ENCODE measurements around the gene MEIS2.

- TF ChIP-seq POLR2A (IDR thresholded peaks at IDR 0.05), result no peak
- TF ChIP-seq, protein P1, sequence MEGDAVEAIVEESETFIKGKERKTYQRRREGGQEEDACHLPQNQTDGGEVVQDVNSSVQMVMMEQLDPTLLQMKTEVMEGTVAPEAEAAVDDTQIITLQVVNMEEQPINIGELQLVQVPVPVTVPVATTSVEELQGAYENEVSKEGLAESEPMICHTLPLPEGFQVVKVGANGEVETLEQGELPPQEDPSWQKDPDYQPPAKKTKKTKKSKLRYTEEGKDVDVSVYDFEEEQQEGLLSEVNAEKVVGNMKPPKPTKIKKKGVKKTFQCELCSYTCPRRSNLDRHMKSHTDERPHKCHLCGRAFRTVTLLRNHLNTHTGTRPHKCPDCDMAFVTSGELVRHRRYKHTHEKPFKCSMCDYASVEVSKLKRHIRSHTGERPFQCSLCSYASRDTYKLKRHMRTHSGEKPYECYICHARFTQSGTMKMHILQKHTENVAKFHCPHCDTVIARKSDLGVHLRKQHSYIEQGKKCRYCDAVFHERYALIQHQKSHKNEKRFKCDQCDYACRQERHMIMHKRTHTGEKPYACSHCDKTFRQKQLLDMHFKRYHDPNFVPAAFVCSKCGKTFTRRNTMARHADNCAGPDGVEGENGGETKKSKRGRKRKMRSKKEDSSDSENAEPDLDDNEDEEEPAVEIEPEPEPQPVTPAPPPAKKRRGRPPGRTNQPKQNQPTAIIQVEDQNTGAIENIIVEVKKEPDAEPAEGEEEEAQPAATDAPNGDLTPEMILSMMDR (IDR thresholded peaks at IDR 0.05), result no peak
Observed at GRCh38 chr15:36996538-36997181, 103.7 kb downstream of the MEIS2 start.

Data from thyroid gland (tissue), 4 donors.